K562 (cell line): Measurements from ENCODE around the gene CCSER1. TPM values are rescaled to one million over a fixed set of nuclear protein-coding genes. Genes with fewer than 3 reads are reported as not detected.

ENCODE experiments used
- ATAC-seq: fragments of 200-7000 bp; cut with Tn5 transposase; 3 replicates; pipeline ENCODE4 v1.9.1; 2020; ENCODE audit warnings: moderate library complexity
- BruUV-seq: library from RNA; stranded (reverse); fragments of 400-500 nt; replicated peaks from 2 replicates; lab custom pipeline; 2021; lab: Mats Ljungman, UMichigan
- CTCF ChIA-PET: fragments of 300-600 bp; formaldehyde crosslinking; extraction: SDS; loops from one replicate; lab custom pipeline; 2021; ENCODE audit warnings: low intra/inter-chr PET ratio; lab: Yijun Ruan, JAX
- POLR2A ChIA-PET: fragments of 300-600, 350-650 bp; sonication (Branson Sonifier 250); formaldehyde crosslinking; extraction: SDS; loops from one replicate; lab custom pipeline; 2021; ENCODE audit warnings: antibody characterized with exemption, inconsistent platforms; lab: Yijun Ruan, JAX
- DNase-seq, 4 experiments: peaks; one replicate each; pipeline versions ENCODE4 v3.0.0 to v3.0.0-alpha.2; 2011 to 2018; ENCODE audit warnings: low spot score in 3 of 4, mixed read lengths in 3 of 4; ENCODE audit errors: extremely low read depth in 1 of 4
- FAIRE-seq: peaks from 2 replicates; lab custom pipeline; 2011; peaks lifted over from hg19 to GRCh38; lab: Jason Lieb, UNC
- H2AFZ ChIP-seq: 2 replicates; pipeline ENCODE4 v1.6.0; 2011; ENCODE audit warnings: low read depth, low read length, control low read depth, inconsistent platforms
- H3K27ac ChIP-seq: fragments of 200-600 bp; 3 replicates; pipeline ENCODE4 v1.8.0; 2011; ENCODE audit warnings: low read depth, mild to moderate bottlenecking, control low read depth, inconsistent platforms, low read length, moderate library complexity, mixed read lengths; ENCODE audit errors: extremely low read depth
- H3K27me3 ChIP-seq, 2 experiments: fragments of 300-600 bp in 1 of 2; 2 replicates in 1 of 2; 3 replicates in 1 of 2; pipeline versions ENCODE4 v1.6.0 to v1.8.0; 2011; ENCODE audit warnings: inconsistent platforms in 2 of 2, low read length in 2 of 2, mild to moderate bottlenecking in 1 of 2, mixed read lengths in 1 of 2, moderate library complexity in 1 of 2; ENCODE audit not compliant: control insufficient read depth in 2 of 2, insufficient read depth in 2 of 2
- H3K36me3 ChIP-seq: fragments of 300-600 bp; 3 replicates; pipeline ENCODE4 v1.8.0; 2011; ENCODE audit warnings: mild to moderate bottlenecking, low read length, inconsistent platforms; ENCODE audit not compliant: control insufficient read depth, insufficient read depth
- H3K4me1 ChIP-seq, 2 experiments: fragments of 200-600 bp in 1 of 2; replicated peaks in 1 of 2; 2 replicates in 1 of 2; 3 replicates in 1 of 2; pipeline versions ENCODE4 v1.5.1 to v1.8.0; 2011; ENCODE audit warnings: inconsistent platforms in 2 of 2, low read length in 2 of 2, mild to moderate bottlenecking in 1 of 2, mixed read lengths in 1 of 2, moderate library complexity in 1 of 2; ENCODE audit not compliant: control insufficient read depth in 2 of 2, insufficient read depth in 2 of 2
- H3K4me2 ChIP-seq: 2 replicates; pipeline ENCODE4 v1.6.1; 2011; ENCODE audit warnings: low read length, control low read depth, inconsistent platforms, mixed read lengths; ENCODE audit not compliant: insufficient read depth
- H3K4me3 ChIP-seq: fragments of 200-600 bp; sonication (generic), shearing (Covaris generic); 2 replicates; pipeline ENCODE4 v1.5.1; 2016; ENCODE audit warnings: control low read depth, inconsistent platforms
- H3K79me2 ChIP-seq: fragments of 200-600 bp; 3 replicates; pipeline ENCODE4 v1.8.0; 2011; ENCODE audit warnings: low read length, inconsistent platforms; ENCODE audit not compliant: control insufficient read depth, insufficient read depth
- H3K9ac ChIP-seq, 2 experiments: 2 replicates each; pipeline versions ENCODE4 v1.6.0 to v1.6.1; 2011; ENCODE audit warnings: low read depth in 2 of 2, low read length in 2 of 2, control low read depth in 1 of 2, inconsistent platforms in 1 of 2, mild to moderate bottlenecking in 1 of 2, mixed read lengths in 1 of 2; ENCODE audit not compliant: insufficient read depth in 1 of 2
- H3K9me1 ChIP-seq: one replicate; pipeline ENCODE4 v1.6.0; 2011; ENCODE audit warnings: inconsistent platforms, mild to moderate bottlenecking, low read length, moderate library complexity; ENCODE audit not compliant: control insufficient read depth, insufficient read depth
- H3K9me3 ChIP-seq: replicated peaks from 2 replicates; pipeline ENCODE4 v1.5.1; 2011; ENCODE audit warnings: low read depth, low read length, inconsistent platforms; ENCODE audit not compliant: control insufficient read depth, insufficient read depth
- H4K20me1 ChIP-seq: replicated peaks from 2 replicates; pipeline ENCODE4 v1.6.1; 2011; ENCODE audit warnings: low read length, inconsistent platforms, mixed read lengths; ENCODE audit not compliant: control insufficient read depth, insufficient read depth
- EP400 ChIP-seq: fragments of 450-650 bp; IDR thresholded peaks from 2 replicates; pipeline ENCODE4 v1.6.1; 2017; ENCODE audit warnings: antibody characterized with exemption, mild to moderate bottlenecking, moderate library complexity
- ESRRA ChIP-seq: fragments of 450-650 bp; IDR thresholded peaks from 2 replicates; pipeline ENCODE4 v1.6.1; 2014; ENCODE audit warnings: low read depth, mild to moderate bottlenecking, moderate library complexity, borderline replicate concordance
- FIP1L1 ChIP-seq: fragments of 200-400 bp; formaldehyde crosslinking; IDR thresholded peaks from 2 replicates; pipeline ENCODE4 v1.6.1; 2018; ENCODE audit warnings: mild to moderate bottlenecking, low read depth, low read length; ENCODE audit not compliant: poor library complexity, severe bottlenecking
- FOXK2 ChIP-seq, 2 experiments: fragments of 450-650 bp; IDR thresholded peaks in 1 of 2; conservative IDR thresholded peaks in 1 of 2; 2 replicates each; pipeline ENCODE4 v1.6.1; 2016; ENCODE audit warnings: low read depth in 2 of 2, mild to moderate bottlenecking in 1 of 2
- FUS ChIP-seq: fragments of 200-400 bp; formaldehyde crosslinking; optimal IDR thresholded peaks from 2 replicates; pipeline ENCODE3; 2017; ENCODE audit warnings: low read depth, low read length
- NR2C2 ChIP-seq, 2 experiments: fragments of 200-800 bp in 1 of 2; sonication (Bioruptor generic) in 1 of 2; sonication (generic) in 1 of 2; formaldehyde crosslinking in 1 of 2; IDR thresholded peaks; 2 replicates each; pipeline versions ENCODE4 v1.6.1 to v1.8.0; 2016 to 2022; ENCODE audit warnings: mild to moderate bottlenecking in 1 of 2, missing compliant biosample characterization in 1 of 2, missing genetic modification characterization in 1 of 2, missing genetic modification reagents in 1 of 2
- SIX5 ChIP-seq, 2 experiments: IDR thresholded peaks; 2 replicates each; pipeline ENCODE4 v1.6.1; 2011; ENCODE audit warnings: low read length in 2 of 2, borderline replicate concordance in 1 of 2, low read depth in 1 of 2, mild to moderate bottlenecking in 1 of 2, moderate library complexity in 1 of 2; ENCODE audit not compliant: insufficient read depth in 1 of 2
- SNAPC5 ChIP-seq: fragments of 250-450 bp; sonication (Bioruptor Pico); IDR thresholded peaks from 2 replicates; pipeline ENCODE4 v1.8.0; 2021; ENCODE audit warnings: moderate library complexity, mild to moderate bottlenecking, inconsistent platforms
- TCF7L2 ChIP-seq: fragments of 150-350 bp; IDR thresholded peaks from 2 replicates; pipeline ENCODE4 v1.6.1; 2016; ENCODE audit warnings: low read depth, mild to moderate bottlenecking, low read length, moderate library complexity
- TRIM24 ChIP-seq, 2 experiments: fragments of 450-650 bp; IDR thresholded peaks; 2 replicates each; pipeline ENCODE4 v1.6.1; 2016
- ZNF280B ChIP-seq: fragments of 250-450 bp; sonication (Bioruptor Pico); IDR thresholded peaks from 2 replicates; pipeline ENCODE4 v1.5.1; 2021; ENCODE audit warnings: mild to moderate bottlenecking
- ZNF79 ChIP-seq: fragments of 250-450 bp; sonication (Bioruptor Pico); IDR thresholded peaks from 2 replicates; pipeline ENCODE4 v1.4.0; 2020; ENCODE audit warnings: low read depth, mild to moderate bottlenecking, moderate library complexity
- WGBS: fragments of 100-300 bp; shearing (Covaris generic); methylation state at CpG from one replicate; pipeline ENCODE4 v1.1.6; 2016; ENCODE audit warnings: low coverage, mixed read lengths; ENCODE audit not compliant: insufficient coverage; ENCODE audit errors: missing lambda C conversion rate; 5-methylcytosine and 5-hydroxymethylcytosine counted together
- in situ Hi-C: fragments of 300-500 bp; cut with MboI; formaldehyde crosslinking; loops from 4 replicates; pipeline ENCODE4 v1.15.0; 2018; ENCODE audit warnings: inconsistent platforms, mixed read lengths
- intact Hi-C: fragments of 100-400 bp; cut with micrococcal nuclease; formaldehyde crosslinking; loops from 2 replicates; pipeline ENCODE4 v1.14.2; 2022
- polyA plus RNA-seq, 8 experiments: library from polyadenylated mRNA; depleted of rRNA in 4 of 8; stranded (reverse) in 5 of 8; unstranded in 3 of 8; fragments of >200 nt; fragmentation: Nextera tagmentation in 2 of 8; fragmentation: Illumina TruSeq in 1 of 8; extraction: Ambion mirVana in 2 of 8; extraction: Trizol in 1 of 8; gene quantifications; 2 replicates each; pipeline versions ENCODE4 v1.2.1 to v1.2.3, GENCODE V29; 2011 to 2014; ENCODE audit warnings: inconsistent platforms in 1 of 8, missing spikeins in 1 of 8
- total RNA-seq, 7 experiments: library from RNA; depleted of rRNA in 6 of 7; stranded (reverse); fragments of >200 nt in 6 of 7; fragmentation: Illumina TruSeq in 2 of 7; extraction: Trizol in 2 of 7; gene quantifications; 2 replicates each; pipeline versions ENCODE4 v1.2.1 to v1.2.3, GENCODE V29; 2011 to 2021; ENCODE audit warnings: low replicate concordance in 1 of 7
- TF ChIP-seq, protein P1 (sequence below): sonication (generic); formaldehyde crosslinking; IDR thresholded peaks from 2 replicates; pipeline ENCODE4 v1.8.1; 2023; ENCODE audit warnings: missing genetic modification reagents, mild to moderate bottlenecking, borderline replicate concordance

CCSER1 gene
- total and polyA plus RNA-seq, 9 of the 15 experiments (the other 6 are each of a cell fraction or from before 2014, with no cell fraction given), result not detected

- no peak overlapping the region for H3K9ac ChIP-seq
- no peak overlapping the region for H3K4me3 ChIP-seq
- ChIA-PET POLR2A (no interaction called here), CTCF (no interaction called here)
- H3K9me1 ChIP-seq, result no peaks in the 10 kb centered on the region
- intact Hi-C loops, result no loop called here
- no peaks in the 10 kb centered on the region for H3K9me3 ChIP-seq
- H3K36me3 ChIP-seq, result no peaks in the 10 kb centered on the region
- no peak for DNase-seq
- no peak overlapping the region for H3K27ac ChIP-seq
- no peaks in the 10 kb centered on the region for H3K79me2 ChIP-seq
- H3K4me2 ChIP-seq, result no peak overlapping the region
- FAIRE-seq, result no peak
- no peak overlapping the region for H2AFZ ChIP-seq
- in situ Hi-C loops, result no loop called here
- no peak for ATAC-seq
- no peaks in the 10 kb centered on the region for H3K4me1 ChIP-seq
- H4K20me1 ChIP-seq, result no peaks in the 10 kb centered on the region
- no TSS peak for BruUV-seq
- no peaks in the 10 kb centered on the region for H3K27me3 ChIP-seq
- 5% methylated on average over 3 of the region's 3 CpGs for WGBS
- TF ChIP-seq FIP1L1, result no peak
- TF ChIP-seq SNAPC5 (CRISPR knock-in tag), result no peak
- no peak for TF ChIP-seq ESRRA
- no peak for TF ChIP-seq FOXK2 (conservative IDR thresholded peaks at IDR 0.05 in 1 of 2, IDR thresholded peaks at IDR 0.05 in 1 of 2; ENCODE audit: low read depth in 2 of 2)
- TF ChIP-seq ZNF280B (CRISPR knock-in tag), result no peak
- no peak for TF ChIP-seq NR2C2 (CRISPR knock-in tag; IDR thresholded peaks at IDR 0.05)
- no peak for TF ChIP-seq NR2C2 (tag; IDR thresholded peaks at IDR 0.05)
- TF ChIP-seq EP400, result no peak
- TF ChIP-seq TRIM24 (IDR thresholded peaks at IDR 0.05), result no peak
- TF ChIP-seq SIX5 (IDR thresholded peaks at IDR 0.05; ENCODE audit: borderline replicate concordance in 1 of 2, insufficient read depth in 1 of 2, low read depth in 1 of 2, low read length in 2 of 2), result no peak
- TF ChIP-seq ZNF79 (CRISPR knock-in tag), result no peak
- no peak for TF ChIP-seq TCF7L2
- TF ChIP-seq, protein P1, sequence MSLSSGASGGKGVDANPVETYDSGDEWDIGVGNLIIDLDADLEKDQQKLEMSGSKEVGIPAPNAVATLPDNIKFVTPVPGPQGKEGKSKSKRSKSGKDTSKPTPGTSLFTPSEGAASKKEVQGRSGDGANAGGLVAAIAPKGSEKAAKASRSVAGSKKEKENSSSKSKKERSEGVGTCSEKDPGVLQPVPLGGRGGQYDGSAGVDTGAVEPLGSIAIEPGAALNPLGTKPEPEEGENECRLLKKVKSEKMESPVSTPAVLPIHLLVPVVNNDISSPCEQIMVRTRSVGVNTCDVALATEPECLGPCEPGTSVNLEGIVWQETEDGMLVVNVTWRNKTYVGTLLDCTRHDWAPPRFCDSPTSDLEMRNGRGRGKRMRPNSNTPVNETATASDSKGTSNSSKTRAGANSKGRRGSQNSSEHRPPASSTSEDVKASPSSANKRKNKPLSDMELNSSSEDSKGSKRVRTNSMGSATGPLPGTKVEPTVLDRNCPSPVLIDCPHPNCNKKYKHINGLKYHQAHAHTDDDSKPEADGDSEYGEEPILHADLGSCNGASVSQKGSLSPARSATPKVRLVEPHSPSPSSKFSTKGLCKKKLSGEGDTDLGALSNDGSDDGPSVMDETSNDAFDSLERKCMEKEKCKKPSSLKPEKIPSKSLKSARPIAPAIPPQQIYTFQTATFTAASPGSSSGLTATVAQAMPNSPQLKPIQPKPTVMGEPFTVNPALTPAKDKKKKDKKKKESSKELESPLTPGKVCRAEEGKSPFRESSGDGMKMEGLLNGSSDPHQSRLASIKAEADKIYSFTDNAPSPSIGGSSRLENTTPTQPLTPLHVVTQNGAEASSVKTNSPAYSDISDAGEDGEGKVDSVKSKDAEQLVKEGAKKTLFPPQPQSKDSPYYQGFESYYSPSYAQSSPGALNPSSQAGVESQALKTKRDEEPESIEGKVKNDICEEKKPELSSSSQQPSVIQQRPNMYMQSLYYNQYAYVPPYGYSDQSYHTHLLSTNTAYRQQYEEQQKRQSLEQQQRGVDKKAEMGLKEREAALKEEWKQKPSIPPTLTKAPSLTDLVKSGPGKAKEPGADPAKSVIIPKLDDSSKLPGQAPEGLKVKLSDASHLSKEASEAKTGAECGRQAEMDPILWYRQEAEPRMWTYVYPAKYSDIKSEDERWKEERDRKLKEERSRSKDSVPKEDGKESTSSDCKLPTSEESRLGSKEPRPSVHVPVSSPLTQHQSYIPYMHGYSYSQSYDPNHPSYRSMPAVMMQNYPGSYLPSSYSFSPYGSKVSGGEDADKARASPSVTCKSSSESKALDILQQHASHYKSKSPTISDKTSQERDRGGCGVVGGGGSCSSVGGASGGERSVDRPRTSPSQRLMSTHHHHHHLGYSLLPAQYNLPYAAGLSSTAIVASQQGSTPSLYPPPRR (CRISPR knock-in tag), result no peak
- no peak for TF ChIP-seq FUS
Observed at GRCh38 chr4:90121676-90122354, 5.4 kb upstream of the CCSER1 start.
